Epithelial cell of proximal tubule (primary cell): ENCODE data around the gene CYP2D6. TPM values are rescaled to one million over a fixed set of nuclear protein-coding genes. Genes with fewer than 3 reads are reported as not detected.

Experiments used
- DNase-seq: peaks from one replicate; pipeline ENCODE4 v3.0.0-alpha.2; 2011; ENCODE audit warnings: low read depth
- H3K4me3 ChIP-seq: 2 replicates; pipeline ENCODE4 v1.5.1; 2011; ENCODE audit warnings: low read depth, mild to moderate bottlenecking, low read length
- total RNA-seq: library from RNA; depleted of rRNA; stranded (reverse); fragments of >200 nt; gene quantifications from 2 replicates; pipeline ENCODE4 v1.2.3, GENCODE V29; 2015
- TF ChIP-seq, protein P1 (sequence below): conservative IDR thresholded peaks from 2 replicates; pipeline ENCODE4 v1.5.1; 2012; ENCODE audit warnings: low read depth, mild to moderate bottlenecking, low read length

CYP2D6 gene
- total RNA-seq, 1 donor from 2014 or later = 0.29 TPM

DNA sequence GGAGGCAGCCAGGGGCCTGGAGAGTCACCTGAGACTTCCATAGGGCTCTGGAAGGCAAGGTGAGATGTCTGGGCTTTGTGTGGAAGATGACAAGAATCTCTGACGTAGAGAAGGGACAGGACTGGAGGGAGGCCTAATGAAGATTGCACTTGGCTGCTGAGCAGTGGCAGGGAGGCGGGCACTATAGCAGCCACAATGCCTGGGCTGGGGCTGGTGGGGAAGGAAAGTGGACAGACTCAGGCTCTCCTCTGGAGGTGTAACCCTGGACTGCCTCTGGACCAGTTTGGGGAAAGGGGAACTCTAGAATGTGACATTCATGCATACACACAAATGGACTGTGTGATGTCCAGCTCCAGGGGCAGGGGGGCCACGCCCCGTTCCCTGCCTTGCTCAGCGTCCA is 34.3 kb upstream of the CYP2D6 start:
- H3K4me3 ChIP-seq = no peak overlapping the region
- TF ChIP-seq, protein P1, sequence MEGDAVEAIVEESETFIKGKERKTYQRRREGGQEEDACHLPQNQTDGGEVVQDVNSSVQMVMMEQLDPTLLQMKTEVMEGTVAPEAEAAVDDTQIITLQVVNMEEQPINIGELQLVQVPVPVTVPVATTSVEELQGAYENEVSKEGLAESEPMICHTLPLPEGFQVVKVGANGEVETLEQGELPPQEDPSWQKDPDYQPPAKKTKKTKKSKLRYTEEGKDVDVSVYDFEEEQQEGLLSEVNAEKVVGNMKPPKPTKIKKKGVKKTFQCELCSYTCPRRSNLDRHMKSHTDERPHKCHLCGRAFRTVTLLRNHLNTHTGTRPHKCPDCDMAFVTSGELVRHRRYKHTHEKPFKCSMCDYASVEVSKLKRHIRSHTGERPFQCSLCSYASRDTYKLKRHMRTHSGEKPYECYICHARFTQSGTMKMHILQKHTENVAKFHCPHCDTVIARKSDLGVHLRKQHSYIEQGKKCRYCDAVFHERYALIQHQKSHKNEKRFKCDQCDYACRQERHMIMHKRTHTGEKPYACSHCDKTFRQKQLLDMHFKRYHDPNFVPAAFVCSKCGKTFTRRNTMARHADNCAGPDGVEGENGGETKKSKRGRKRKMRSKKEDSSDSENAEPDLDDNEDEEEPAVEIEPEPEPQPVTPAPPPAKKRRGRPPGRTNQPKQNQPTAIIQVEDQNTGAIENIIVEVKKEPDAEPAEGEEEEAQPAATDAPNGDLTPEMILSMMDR = no peak
- DNase-seq = no peak

- no peak overlapping the region for H3K4me3 ChIP-seq
- no peak for DNase-seq
- TF ChIP-seq, protein P1 = no peak
Measured at GRCh38 chr22:42163515-42163914, 32.9 kb upstream of the CYP2D6 start.

GRCh38 chr22:42162728-42163489 is 32.3 kb upstream of the CYP2D6 start:
- H3K4me3 ChIP-seq = no peak overlapping the region
- TF ChIP-seq, protein P1 = no peak
- DNase-seq = no peak

DNA sequence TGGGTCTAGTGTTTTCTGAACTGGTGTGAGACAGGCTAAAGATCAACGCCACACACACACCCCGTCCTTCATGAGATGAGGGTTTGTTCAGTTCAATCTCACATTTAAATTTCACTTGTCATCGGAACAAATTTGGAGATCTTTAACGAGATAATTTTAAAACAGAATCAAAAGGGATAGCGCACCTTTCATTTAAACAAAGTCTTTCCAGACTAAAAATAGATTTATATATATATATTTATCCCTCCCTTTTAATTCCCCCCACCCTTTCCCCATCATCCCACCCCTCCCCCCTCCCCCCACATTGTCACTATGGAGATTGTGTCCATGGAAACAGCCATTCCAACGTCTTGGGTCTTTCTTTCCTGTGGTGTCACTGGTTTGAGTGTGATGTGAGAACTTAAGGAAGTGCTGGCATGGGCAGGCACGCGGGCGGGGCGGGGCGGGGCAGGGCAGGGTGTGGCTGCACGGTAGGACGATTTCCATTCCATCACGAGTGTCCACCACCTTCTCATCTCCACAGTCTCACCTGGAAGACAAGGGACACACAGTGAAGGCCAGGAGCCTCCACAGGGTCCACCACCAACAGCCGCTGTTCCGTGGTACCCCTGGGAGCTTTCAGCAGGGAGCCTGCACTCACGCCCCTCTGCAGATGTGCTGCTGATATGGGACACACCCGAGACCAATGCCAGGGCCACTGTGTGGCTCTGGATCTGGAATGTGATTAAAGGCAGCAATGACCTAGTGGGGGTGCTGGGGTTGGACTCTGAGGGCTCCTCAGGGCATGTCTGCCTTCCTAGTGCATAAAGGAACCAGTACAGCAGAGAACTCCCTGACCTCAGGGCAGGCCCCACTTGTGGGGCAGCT is 30.5 kb upstream of the CYP2D6 start:
- DNase-seq = no peak
- no peak overlapping the region for H3K4me3 ChIP-seq
- TF ChIP-seq, protein P1 = no peak

DNA sequence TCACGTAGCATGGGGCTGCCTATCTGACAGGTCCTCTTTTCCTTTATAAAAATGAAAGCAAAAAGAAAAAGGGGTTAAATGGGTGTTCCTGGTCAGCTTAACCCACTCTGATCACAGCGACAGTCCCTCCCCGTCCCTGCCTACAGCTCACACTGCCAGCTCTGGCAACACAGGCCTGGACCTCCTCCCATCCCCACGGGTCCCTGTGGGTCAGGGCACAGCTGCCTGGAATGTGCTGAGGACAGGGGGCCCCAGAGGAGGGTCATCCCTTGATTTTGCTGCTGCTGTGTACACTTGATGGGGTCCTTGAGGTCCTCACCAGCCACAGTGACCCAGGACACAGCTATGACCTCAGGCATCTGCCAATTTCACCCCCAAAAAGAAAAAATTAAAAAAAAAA is 29.6 kb upstream of the CYP2D6 start:
- TF ChIP-seq, protein P1 = no peak
- DNase-seq = no peak
- H3K4me3 ChIP-seq = no peak overlapping the region

DNA sequence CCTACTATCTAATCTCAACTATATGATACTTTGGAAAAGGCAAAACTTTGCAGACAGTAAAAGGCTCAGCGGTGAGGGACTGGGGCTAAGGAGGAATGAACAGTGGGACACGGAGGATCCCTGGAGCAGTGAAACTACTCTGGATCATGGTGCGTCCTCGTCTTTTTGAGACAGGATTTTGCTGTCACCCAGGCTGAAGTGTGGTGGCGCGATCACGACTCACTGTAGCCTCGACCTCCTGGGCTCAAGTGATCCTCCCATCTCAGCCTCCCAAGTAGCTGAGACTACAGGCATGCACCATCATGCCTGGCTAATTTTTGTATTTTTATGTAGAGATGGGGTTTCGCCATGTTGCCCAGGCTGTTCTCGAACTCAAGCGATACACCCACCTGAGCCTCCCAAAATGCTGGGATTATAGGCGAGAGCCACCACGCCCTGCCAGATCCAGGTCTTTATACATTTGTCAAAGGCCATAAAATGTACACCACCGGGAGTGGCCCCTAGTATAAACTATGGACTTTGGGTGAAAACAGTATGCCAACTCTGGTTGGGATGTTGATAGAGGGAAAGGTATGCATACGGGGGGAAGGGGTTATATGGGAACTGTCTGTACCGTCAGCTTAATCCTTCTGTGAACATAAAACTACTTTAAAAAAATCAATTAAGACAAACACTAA is 28.0 kb upstream of the CYP2D6 start:
- H3K4me3 ChIP-seq = no peak overlapping the region
- DNase-seq = no peak
- TF ChIP-seq, protein P1 = no peak
